Embryonic facial prominence (tissue), 1 donor: ENCODE data around the gene DACT1.

Experiments
- DNase-seq: peaks from one replicate; pipeline ENCODE4 v3.0.0-alpha.2; 2016; ENCODE audit errors: extremely low spot score

The DACT1 gene

GRCh38 chr14:58668848-58669480, 31.2 kb downstream of the DACT1 start:
- DNase-seq: no peak

- no peak for DNase-seq
Observed at GRCh38 chr14:58669556-58670200, 31.9 kb downstream of the DACT1 start.

GRCh38 chr14:58671024-58671423, 33.3 kb downstream of the DACT1 start:
- no peak for DNase-seq

- no peak for DNase-seq
Observed at GRCh38 chr14:58671436-58671835, 33.7 kb downstream of the DACT1 start.

GRCh38 chr14:58673722-58674121, 36.0 kb downstream of the DACT1 start:
- DNase-seq: no peak

GRCh38 chr14:58677001-58677400, 39.2 kb downstream of the DACT1 start:
- DNase-seq: no peak

- no peak for DNase-seq
Observed at GRCh38 chr14:58677517-58677916, 39.8 kb downstream of the DACT1 start.

GRCh38 chr14:58677996-58678395, 40.2 kb downstream of the DACT1 start:
- no peak for DNase-seq

- no peak for DNase-seq
Observed at GRCh38 chr14:58680698-58681097, 42.9 kb downstream of the DACT1 start.

- no peak for DNase-seq
Observed at GRCh38 chr14:58687232-58687795, 49.6 kb downstream of the DACT1 start.

GRCh38 chr14:58690801-58691516, 53.2 kb downstream of the DACT1 start:
- no peak for DNase-seq

GRCh38 chr14:58693048-58693447, 55.3 kb downstream of the DACT1 start:
- DNase-seq: no peak

GRCh38 chr14:58695514-58695913, 57.8 kb downstream of the DACT1 start:
- DNase-seq: no peak

- DNase-seq: no peak
Observed at GRCh38 chr14:58697266-58697929, 59.6 kb downstream of the DACT1 start.
